Measurements from ENCODE around the gene NUDT15.
"Not testable (repeated sequence)": the region's sequence is repeated elsewhere in the genome, so short reads cannot be mapped to it uniquely, and the experiment has no call there.

The NUDT15 gene

DNA sequence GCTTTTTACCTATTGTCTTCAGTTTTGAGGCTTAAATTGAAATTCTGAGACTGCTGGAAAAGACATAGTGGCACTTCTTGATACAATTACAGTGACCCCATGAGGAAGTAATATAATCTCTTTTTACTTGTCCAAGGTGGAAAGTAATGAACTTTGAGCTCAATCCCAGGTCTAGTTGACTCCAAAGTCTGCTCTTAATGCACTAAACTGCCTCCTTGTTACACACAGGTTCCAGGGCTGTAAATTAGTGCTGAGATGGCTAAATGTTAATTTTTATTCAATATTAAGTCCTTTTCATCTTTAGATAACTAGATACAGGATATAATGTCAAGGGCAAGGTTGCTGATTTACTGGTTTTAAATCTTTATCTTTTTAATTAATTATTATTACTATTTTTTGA, 2.5 kb downstream of the NUDT15 start:
- DNase-seq (ENCODE audit: low read depth), result no peak
- TF ChIP-seq, protein P1, sequence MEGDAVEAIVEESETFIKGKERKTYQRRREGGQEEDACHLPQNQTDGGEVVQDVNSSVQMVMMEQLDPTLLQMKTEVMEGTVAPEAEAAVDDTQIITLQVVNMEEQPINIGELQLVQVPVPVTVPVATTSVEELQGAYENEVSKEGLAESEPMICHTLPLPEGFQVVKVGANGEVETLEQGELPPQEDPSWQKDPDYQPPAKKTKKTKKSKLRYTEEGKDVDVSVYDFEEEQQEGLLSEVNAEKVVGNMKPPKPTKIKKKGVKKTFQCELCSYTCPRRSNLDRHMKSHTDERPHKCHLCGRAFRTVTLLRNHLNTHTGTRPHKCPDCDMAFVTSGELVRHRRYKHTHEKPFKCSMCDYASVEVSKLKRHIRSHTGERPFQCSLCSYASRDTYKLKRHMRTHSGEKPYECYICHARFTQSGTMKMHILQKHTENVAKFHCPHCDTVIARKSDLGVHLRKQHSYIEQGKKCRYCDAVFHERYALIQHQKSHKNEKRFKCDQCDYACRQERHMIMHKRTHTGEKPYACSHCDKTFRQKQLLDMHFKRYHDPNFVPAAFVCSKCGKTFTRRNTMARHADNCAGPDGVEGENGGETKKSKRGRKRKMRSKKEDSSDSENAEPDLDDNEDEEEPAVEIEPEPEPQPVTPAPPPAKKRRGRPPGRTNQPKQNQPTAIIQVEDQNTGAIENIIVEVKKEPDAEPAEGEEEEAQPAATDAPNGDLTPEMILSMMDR (conservative IDR thresholded peaks at IDR 0.05; ENCODE audit: low read depth, low read length), result no peak
- no peak overlapping the region for H3K4me3 ChIP-seq (ENCODE audit: low read length)

- no peak overlapping the region for H3K4me3 ChIP-seq (ENCODE audit: low read length)
- DNase-seq (ENCODE audit: low read depth), result peak; percentile 16
- TF ChIP-seq, protein P1 (conservative IDR thresholded peaks at IDR 0.05; ENCODE audit: low read depth, low read length), result no peak
Observed at GRCh38 chr13:48040896-48041295, 3.4 kb downstream of the NUDT15 start.

DNA sequence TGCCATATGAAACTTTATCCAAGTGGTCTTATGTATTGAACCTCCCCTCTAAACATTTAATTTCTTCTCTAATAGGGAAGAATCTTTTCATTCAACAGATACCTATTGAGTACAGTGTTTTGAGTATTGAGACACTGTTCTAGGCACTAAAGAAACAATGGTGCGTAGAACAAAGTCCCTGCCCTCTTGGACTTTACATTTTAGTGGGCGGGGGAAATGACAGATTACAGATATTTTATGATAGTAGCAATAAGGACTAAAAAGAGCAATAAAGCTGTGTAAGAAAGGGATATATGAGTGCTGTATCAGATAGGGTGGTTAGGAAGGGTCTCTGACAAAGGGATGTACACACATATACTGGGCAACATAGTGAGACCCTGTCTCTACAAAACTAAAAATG, 5.4 kb downstream of the NUDT15 start:
- no peak for DNase-seq (ENCODE audit: low read depth)
- TF ChIP-seq, protein P1 (conservative IDR thresholded peaks at IDR 0.05; ENCODE audit: low read depth, low read length), result no peak
- no peak overlapping the region for H3K4me3 ChIP-seq (ENCODE audit: low read length)

GRCh38 chr13:48043789-48044503, 6.4 kb downstream of the NUDT15 start:
- TF ChIP-seq, protein P1 (conservative IDR thresholded peaks at IDR 0.05; ENCODE audit: low read depth, low read length), result no peak
- no peak overlapping the region for H3K4me3 ChIP-seq (ENCODE audit: low read length)
- no peak for DNase-seq (ENCODE audit: low read depth)

GRCh38 chr13:48050550-48050949, 13.0 kb downstream of the NUDT15 start:
- no peak for DNase-seq (ENCODE audit: low read depth)
- TF ChIP-seq, protein P1 (conservative IDR thresholded peaks at IDR 0.05; ENCODE audit: low read depth, low read length), result no peak
- H3K4me3 ChIP-seq (ENCODE audit: low read length), result no peak overlapping the region

- DNase-seq (ENCODE audit: low read depth), result no peak
- TF ChIP-seq, protein P1 (conservative IDR thresholded peaks at IDR 0.05; ENCODE audit: low read depth, low read length), result no peak
- no peak overlapping the region for H3K4me3 ChIP-seq (ENCODE audit: low read length)
Observed at GRCh38 chr13:48054601-48055000, 17.1 kb downstream of the NUDT15 start.

GRCh38 chr13:48055712-48056111, 18.2 kb downstream of the NUDT15 start:
- H3K4me3 ChIP-seq (ENCODE audit: low read length), result no peak overlapping the region
- TF ChIP-seq, protein P1 (conservative IDR thresholded peaks at IDR 0.05; ENCODE audit: low read depth, low read length), result no peak
- no peak for DNase-seq (ENCODE audit: low read depth)

- H3K4me3 ChIP-seq (ENCODE audit: low read length); DNase-seq (ENCODE audit: low read depth): not testable (repeated sequence)
Observed at GRCh38 chr13:48058536-48058935, 21.0 kb downstream of the NUDT15 start.

DNA sequence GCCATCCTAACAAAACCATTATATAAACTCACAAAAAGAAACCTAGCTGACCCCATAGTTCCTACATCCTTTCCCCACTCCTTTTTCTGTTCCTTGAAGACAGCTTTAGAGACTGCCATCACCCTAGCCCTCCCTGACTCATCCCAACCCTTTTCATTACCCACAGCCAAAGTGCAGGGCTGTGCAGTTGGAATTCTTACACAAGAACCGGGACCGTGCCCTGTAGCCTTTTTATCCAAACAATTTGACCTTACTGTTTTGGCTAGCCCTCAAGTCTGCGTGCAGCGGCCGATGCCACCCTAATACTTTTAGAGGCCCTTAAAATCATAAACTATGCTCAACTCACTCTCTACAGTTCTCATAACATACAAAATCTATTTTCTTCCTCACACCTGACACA, 22.4 kb downstream of the NUDT15 start:
- not testable (repeated sequence) for H3K4me3 ChIP-seq (ENCODE audit: low read length); DNase-seq (ENCODE audit: low read depth)

All from retinal pigment epithelial cell (primary cell).